NCI-H345 (cell line): ENCODE data around the gene GNAQ.

Experiments used
- DNase-seq: peaks from one replicate; lab custom pipeline; 2025; lab: John Stamatoyannopoulos, UW

Gene GNAQ

GRCh38 chr9:77810637-77811119 lies 220.9 kb downstream of the GNAQ start:
- DNase-seq = no peak

GRCh38 chr9:77810047-77810446 lies 221.6 kb downstream of the GNAQ start:
- DNase-seq = no peak

GRCh38 chr9:77809552-77809951 lies 222.1 kb downstream of the GNAQ start:
- no peak for DNase-seq

- no peak for DNase-seq
Measured at GRCh38 chr9:77808751-77809081, 222.9 kb downstream of the GNAQ start.

GRCh38 chr9:77807846-77808750 lies 223.5 kb downstream of the GNAQ start:
- DNase-seq = no peak

- no peak for DNase-seq
Measured at GRCh38 chr9:77807281-77807683, 224.3 kb downstream of the GNAQ start.

- DNase-seq = no peak
Measured at GRCh38 chr9:77806741-77807140, 224.9 kb downstream of the GNAQ start.

- no peak for DNase-seq
Measured at GRCh38 chr9:77805810-77806209, 225.8 kb downstream of the GNAQ start.

- DNase-seq = no peak
Measured at GRCh38 chr9:77803423-77803822, 228.2 kb downstream of the GNAQ start.

- peak; percentile 22 for DNase-seq
Measured at GRCh38 chr9:77802515-77803293, 228.9 kb downstream of the GNAQ start.

- no peak for DNase-seq
Measured at GRCh38 chr9:77802064-77802463, 229.5 kb downstream of the GNAQ start.

GRCh38 chr9:77800924-77801551 lies 230.6 kb downstream of the GNAQ start:
- no peak for DNase-seq

GRCh38 chr9:77798140-77798539 lies 233.5 kb downstream of the GNAQ start:
- no peak for DNase-seq

GRCh38 chr9:77794985-77795384 lies 236.6 kb downstream of the GNAQ start:
- no peak for DNase-seq

GRCh38 chr9:77793849-77794248 lies 237.8 kb downstream of the GNAQ start:
- DNase-seq = peak; percentile 55

- DNase-seq = no peak
Measured at GRCh38 chr9:77789891-77790290, 241.7 kb downstream of the GNAQ start.

GRCh38 chr9:77785341-77785740 lies 246.3 kb downstream of the GNAQ start:
- DNase-seq = no peak

- no peak for DNase-seq
Measured at GRCh38 chr9:77783518-77783917, 248.1 kb downstream of the GNAQ start.

- DNase-seq = no peak
Measured at GRCh38 chr9:77779010-77779409, 252.6 kb downstream of the GNAQ start.

GRCh38 chr9:77773381-77773780 lies 258.2 kb downstream of the GNAQ start:
- no peak for DNase-seq

- DNase-seq = no peak
Measured at GRCh38 chr9:77772646-77773045, 259.0 kb downstream of the GNAQ start.

GRCh38 chr9:77771171-77771570 lies 260.4 kb downstream of the GNAQ start:
- no peak for DNase-seq

GRCh38 chr9:77770340-77770739 lies 261.3 kb downstream of the GNAQ start:
- DNase-seq = no peak
